Uterus (tissue), 4 donors: Measurements from ENCODE around the gene IQSEC1. TPM values are rescaled to one million over a fixed set of nuclear protein-coding genes. Genes with fewer than 3 reads are reported as not detected.

Experiments used
- DNase-seq, 2 donors: peaks; one replicate each; pipeline ENCODE4 v3.0.0-alpha.2; 2019 to 2020
- H3K27ac ChIP-seq, 2 donors: fragments of 200-600 bp; sonication (generic); 1 replicate in 1 of 2; 2 replicates in 1 of 2; pipeline ENCODE4 v1.5.1; 2016 to 2018
- H3K27me3 ChIP-seq, 2 donors: fragments of 200-600 bp; sonication (generic); one replicate each; pipeline ENCODE4 v1.5.1; 2018 to 2019; ENCODE audit warnings: control low read depth in 1 of 2
- H3K36me3 ChIP-seq, 2 donors: fragments of 200-600 bp; sonication (generic); one replicate each; pipeline ENCODE4 v1.5.1; 2019; ENCODE audit warnings: control low read depth in 1 of 2
- H3K4me1 ChIP-seq, 2 donors: fragments of 200-600 bp; sonication (generic); one replicate each; pipeline ENCODE4 v1.5.1; 2018 to 2019; ENCODE audit warnings: control low read depth in 1 of 2
- H3K4me3 ChIP-seq, 2 donors: fragments of 200-600 bp; sonication (generic); 1 replicate in 1 of 2; 2 replicates in 1 of 2; pipeline ENCODE4 v1.5.1; 2018 to 2019; ENCODE audit warnings: mild to moderate bottlenecking in 1 of 2
- H3K9me3 ChIP-seq, 2 donors: fragments of 200-600 bp; sonication (generic); one replicate each; pipeline ENCODE4 v1.5.1; 2019; ENCODE audit warnings: control low read depth in 1 of 2
- POLR2A ChIP-seq, 2 donors: fragments of 450-650 bp; IDR thresholded peaks; one replicate each; pipeline ENCODE4 v1.6.1; 2016; ENCODE audit warnings: antibody characterized with exemption in 2 of 2, mild to moderate bottlenecking in 1 of 2, moderate library complexity in 1 of 2
- intact Hi-C: fragments of 100-400 bp; cut with DNase I; formaldehyde crosslinking; loops from one replicate; pipeline ENCODE4 v1.15.1; 2023; ENCODE audit warnings: low total_unique reads
- total RNA-seq, 4 donors: library from RNA; depleted of rRNA in 3 of 4; stranded (reverse); fragments of >200 nt in 3 of 4; gene quantifications; one replicate each; pipeline versions ENCODE4 v1.1.0 to v1.2.4, GENCODE V29; 2014 to 2023
- TF ChIP-seq, protein P1 (sequence below), 4 experiments: fragments of 200-600 bp in 2 of 4; fragments of 450-650 bp in 2 of 4; sonication (generic) in 2 of 4; IDR thresholded peaks; one replicate each; pipeline ENCODE4 v1.5.1; 2016 to 2019; ENCODE audit warnings: antibody characterized with exemption in 4 of 4, mild to moderate bottlenecking in 2 of 4, moderate library complexity in 1 of 4
- donor health status: DM: yes; HTN: yes; CAD: no.

The IQSEC1 gene
- total RNA-seq, 4 donors from 2014 or later = 17.9 to 61.4 (median 49.7) TPM

DNA sequence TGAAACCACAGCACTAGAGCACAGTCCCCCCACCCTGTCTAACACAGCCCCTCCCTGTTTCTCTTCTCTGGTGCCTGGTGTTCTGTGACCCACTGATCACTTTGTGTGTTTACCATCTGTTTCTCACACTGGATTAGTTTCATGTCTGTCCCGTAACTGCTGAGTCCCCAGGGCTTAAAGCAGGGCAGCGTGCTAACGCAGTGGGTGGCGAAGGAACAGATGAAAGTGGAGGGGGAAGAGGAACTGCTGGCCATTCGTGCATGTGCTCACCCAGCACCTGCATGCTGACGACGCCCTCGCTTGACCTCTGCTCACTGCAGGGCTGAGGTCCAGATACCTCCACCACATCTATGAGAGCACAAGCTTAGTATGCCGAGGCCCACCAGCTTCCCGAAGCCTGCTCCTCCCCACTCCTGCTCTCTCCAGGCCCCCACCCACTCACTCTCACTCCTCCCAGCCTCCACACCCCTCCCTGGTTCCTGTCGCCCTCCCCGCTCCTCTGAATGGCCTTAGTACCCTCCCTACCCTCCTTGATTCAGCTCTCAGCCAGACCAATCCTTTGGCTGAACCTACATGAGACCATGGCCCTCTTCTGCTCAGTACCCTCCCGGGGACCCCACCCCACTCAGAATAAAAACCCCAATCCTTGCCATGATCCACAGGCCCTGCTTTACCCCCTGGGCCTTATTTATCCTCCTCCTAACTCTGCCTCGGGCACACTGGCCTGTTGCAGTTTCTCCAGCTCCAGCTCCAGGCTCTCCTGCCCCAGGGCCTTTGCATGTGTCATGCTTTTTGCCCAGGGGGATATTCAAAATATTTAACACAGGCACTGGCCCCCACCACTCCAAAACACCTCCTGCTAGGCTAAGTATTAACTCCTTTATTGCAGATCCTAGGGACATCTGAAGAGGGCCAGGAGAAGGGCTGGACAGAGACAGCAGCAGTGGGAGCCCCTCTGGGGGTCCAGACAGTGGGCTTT lies 15.1 kb upstream of the IQSEC1 start:
- intact Hi-C loops = no loop called here
- no peaks in the 10 kb centered on the region for H3K9me3 ChIP-seq
- no peaks in the 10 kb centered on the region for H3K4me1 ChIP-seq
- TF ChIP-seq, protein P1, sequence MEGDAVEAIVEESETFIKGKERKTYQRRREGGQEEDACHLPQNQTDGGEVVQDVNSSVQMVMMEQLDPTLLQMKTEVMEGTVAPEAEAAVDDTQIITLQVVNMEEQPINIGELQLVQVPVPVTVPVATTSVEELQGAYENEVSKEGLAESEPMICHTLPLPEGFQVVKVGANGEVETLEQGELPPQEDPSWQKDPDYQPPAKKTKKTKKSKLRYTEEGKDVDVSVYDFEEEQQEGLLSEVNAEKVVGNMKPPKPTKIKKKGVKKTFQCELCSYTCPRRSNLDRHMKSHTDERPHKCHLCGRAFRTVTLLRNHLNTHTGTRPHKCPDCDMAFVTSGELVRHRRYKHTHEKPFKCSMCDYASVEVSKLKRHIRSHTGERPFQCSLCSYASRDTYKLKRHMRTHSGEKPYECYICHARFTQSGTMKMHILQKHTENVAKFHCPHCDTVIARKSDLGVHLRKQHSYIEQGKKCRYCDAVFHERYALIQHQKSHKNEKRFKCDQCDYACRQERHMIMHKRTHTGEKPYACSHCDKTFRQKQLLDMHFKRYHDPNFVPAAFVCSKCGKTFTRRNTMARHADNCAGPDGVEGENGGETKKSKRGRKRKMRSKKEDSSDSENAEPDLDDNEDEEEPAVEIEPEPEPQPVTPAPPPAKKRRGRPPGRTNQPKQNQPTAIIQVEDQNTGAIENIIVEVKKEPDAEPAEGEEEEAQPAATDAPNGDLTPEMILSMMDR (IDR thresholded peaks at IDR 0.05) = no peak
- TF ChIP-seq POLR2A (IDR thresholded peaks at IDR 0.05) = no peak
- DNase-seq = no peak
- no peak overlapping the region for H3K27ac ChIP-seq
- H3K4me3 ChIP-seq = no peak overlapping the region
- H3K36me3 ChIP-seq = no peaks in the 10 kb centered on the region
- no peaks in the 10 kb centered on the region for H3K27me3 ChIP-seq

GRCh38 chr3:13087320-13087990 lies 14.2 kb upstream of the IQSEC1 start:
- no peak for DNase-seq

DNA sequence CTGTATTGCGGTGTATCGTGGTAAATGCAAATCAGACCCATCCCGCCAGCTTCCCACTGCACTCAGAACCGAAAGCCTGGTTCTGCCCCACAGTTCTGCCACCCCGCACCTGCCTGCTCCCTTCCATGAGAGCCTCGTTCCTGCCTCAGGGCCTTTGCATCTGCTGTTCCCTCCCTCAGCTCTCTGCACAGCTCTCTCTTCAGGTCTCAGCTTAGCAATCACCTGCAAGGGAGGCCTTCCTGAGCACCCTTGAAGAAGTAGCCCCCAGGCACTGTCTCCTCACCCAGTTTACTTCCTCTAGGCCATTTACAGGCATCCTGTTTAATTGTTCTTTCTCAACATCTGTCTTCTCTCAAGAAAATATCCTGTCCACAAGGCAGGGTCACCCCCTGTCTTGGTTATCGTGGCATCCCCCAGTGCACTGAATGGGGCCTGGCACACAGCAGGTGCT lies 13.3 kb upstream of the IQSEC1 start:
- Histone ChIP-seq H3K4me1 (no peaks in the 10 kb centered on the region), H3K4me3 (no peak overlapping the region), H3K9me3 (no peaks in the 10 kb centered on the region), H3K27me3 (no peaks in the 10 kb centered on the region), H3K27ac (no peak overlapping the region), H3K36me3 (no peaks in the 10 kb centered on the region)
- intact Hi-C loops = no loop called here
- no peak for DNase-seq
- TF ChIP-seq, protein P1 (IDR thresholded peaks at IDR 0.05) = no peak
- no peak for TF ChIP-seq POLR2A (IDR thresholded peaks at IDR 0.05)

More at GRCh38 chr3:13087320-13087990, 14.2 kb upstream of the IQSEC1 start:
- Histone ChIP-seq H3K27me3 (no peaks in the 10 kb centered on the region), H3K9me3 (no peaks in the 10 kb centered on the region), H3K27ac (no peak overlapping the region), H3K36me3 (no peaks in the 10 kb centered on the region), H3K4me1 (no peaks in the 10 kb centered on the region), H3K4me3 (no peak overlapping the region)
- TF ChIP-seq, protein P1 (IDR thresholded peaks at IDR 0.05) = no peak
- no peak for TF ChIP-seq POLR2A (IDR thresholded peaks at IDR 0.05)
- intact Hi-C loops = no loop called here

- Histone ChIP-seq H3K27ac (no peak overlapping the region), H3K4me3 (no peak overlapping the region), H3K4me1 (no peaks in the 10 kb centered on the region), H3K27me3 (no peaks in the 10 kb centered on the region), H3K9me3 (no peaks in the 10 kb centered on the region), H3K36me3 (no peaks in the 10 kb centered on the region)
- TF ChIP-seq, protein P1 (IDR thresholded peaks at IDR 0.05) = no peak
- TF ChIP-seq POLR2A (IDR thresholded peaks at IDR 0.05) = no peak
- DNase-seq = no peak
- intact Hi-C loops = no loop called here
Observed at GRCh38 chr3:13085846-13086179, 12.6 kb upstream of the IQSEC1 start.
